Mesenchymal stem cell (in vitro differentiated cells and primary cell): ENCODE results near the gene REG3A. TPM values are rescaled to one million over a fixed set of nuclear protein-coding genes. Genes with fewer than 3 reads are reported as not detected.

Experiments used
- DNase-seq: peaks from one replicate; pipeline ENCODE4 v3.0.0-alpha.2; 2013
- H2AFZ ChIP-seq: one replicate; pipeline ENCODE4 v1.6.1; 2013; ENCODE audit warnings: low read depth, mild to moderate bottlenecking, control low read depth, inconsistent platforms, low read length, moderate library complexity
- H2AK5ac ChIP-seq: 2 replicates; pipeline ENCODE4 v1.6.1; 2013; ENCODE audit warnings: low read length, moderate library complexity, mild to moderate bottlenecking, inconsistent platforms; ENCODE audit not compliant: severe bottlenecking
- H2BK120ac ChIP-seq: one replicate; pipeline ENCODE4 v1.6.1; 2013; ENCODE audit warnings: low read depth, mild to moderate bottlenecking, inconsistent platforms, low read length, moderate library complexity
- H2BK12ac ChIP-seq, 2 experiments: one replicate each; pipeline ENCODE4 v1.6.1; 2013; ENCODE audit warnings: inconsistent platforms in 2 of 2, low read length in 2 of 2, mild to moderate bottlenecking in 2 of 2, moderate library complexity in 2 of 2, control low read depth in 1 of 2
- H2BK15ac ChIP-seq: one replicate; pipeline ENCODE4 v1.6.1; 2013; ENCODE audit warnings: mild to moderate bottlenecking, low read depth, inconsistent platforms; ENCODE audit not compliant: poor library complexity, severe bottlenecking
- H2BK5ac ChIP-seq: 2 replicates; pipeline ENCODE4 v1.6.1; 2013; ENCODE audit warnings: low read depth, mild to moderate bottlenecking, low read length, control low read depth, inconsistent platforms; ENCODE audit not compliant: poor library complexity, severe bottlenecking
- H3K14ac ChIP-seq, 2 experiments: one replicate each; pipeline ENCODE4 v1.6.1; 2013; ENCODE audit warnings: inconsistent platforms in 2 of 2, low read length in 2 of 2, control low read depth in 1 of 2, mild to moderate bottlenecking in 1 of 2, moderate library complexity in 1 of 2
- H3K18ac ChIP-seq, 2 experiments: one replicate each; pipeline ENCODE4 v1.6.1; 2013; ENCODE audit warnings: inconsistent platforms in 2 of 2, low read length in 2 of 2, control low read depth in 1 of 2, low read depth in 1 of 2, mild to moderate bottlenecking in 1 of 2
- H3K23ac ChIP-seq, 2 experiments: one replicate each; pipeline ENCODE4 v1.6.1; 2013; ENCODE audit warnings: inconsistent platforms in 2 of 2, low read length in 2 of 2, mild to moderate bottlenecking in 2 of 2, moderate library complexity in 2 of 2, control low read depth in 1 of 2
- H3K27ac ChIP-seq: 2 replicates; pipeline ENCODE4 v1.5.1; 2013; ENCODE audit warnings: mild to moderate bottlenecking, moderate library complexity, low read length, control low read depth, inconsistent platforms; ENCODE audit not compliant: poor library complexity, severe bottlenecking
- H3K27me3 ChIP-seq, 2 experiments: 2 replicates each; pipeline versions ENCODE4 v1.6.1 to v1.7.0; 2013; ENCODE audit warnings: low read length in 2 of 2, mild to moderate bottlenecking in 2 of 2, moderate library complexity in 2 of 2, control low read depth in 1 of 2, inconsistent platforms in 1 of 2; ENCODE audit not compliant: control insufficient read depth in 1 of 2, insufficient read depth in 1 of 2
- H3K36me3 ChIP-seq, 2 experiments: 2 replicates each; pipeline versions ENCODE4 v1.6.1 to v1.7.0; 2013; ENCODE audit warnings: low read length in 2 of 2, control low read depth in 1 of 2, inconsistent platforms in 1 of 2, low read depth in 1 of 2, mild to moderate bottlenecking in 1 of 2; ENCODE audit not compliant: insufficient read depth in 2 of 2, control insufficient read depth in 1 of 2
- H3K4ac ChIP-seq, 2 experiments: one replicate each; pipeline ENCODE4 v1.6.1; 2013; ENCODE audit warnings: inconsistent platforms in 2 of 2, low read length in 2 of 2, mild to moderate bottlenecking in 2 of 2, moderate library complexity in 2 of 2, control low read depth in 1 of 2, low read depth in 1 of 2
- H3K4me1 ChIP-seq: 2 replicates; pipeline ENCODE4 v1.6.1; 2013; ENCODE audit warnings: low read depth, low read length, control low read depth; ENCODE audit not compliant: control insufficient read depth, insufficient read depth
- H3K4me2 ChIP-seq: 2 replicates; pipeline ENCODE4 v1.6.1; 2013; ENCODE audit warnings: low read length, mild to moderate bottlenecking, inconsistent platforms; ENCODE audit not compliant: poor library complexity, severe bottlenecking
- H3K4me3 ChIP-seq, 2 experiments: 2 replicates each; pipeline versions ENCODE4 v1.5.1 to v1.7.0; 2013; ENCODE audit warnings: low read length in 2 of 2, mild to moderate bottlenecking in 2 of 2, control low read depth in 1 of 2, low read depth in 1 of 2; ENCODE audit not compliant: insufficient read depth in 1 of 2
- H3K79me1 ChIP-seq: replicated peaks from 2 replicates; pipeline ENCODE4 v1.6.1; 2013; ENCODE audit warnings: mild to moderate bottlenecking, control low read depth, low read length, inconsistent platforms; ENCODE audit not compliant: poor library complexity, severe bottlenecking
- H3K9ac ChIP-seq: 2 replicates; pipeline ENCODE4 v1.7.0; 2013; ENCODE audit warnings: mild to moderate bottlenecking, low read length, moderate library complexity
- H3K9me3 ChIP-seq: 2 replicates; pipeline ENCODE4 v1.7.0; 2013; ENCODE audit warnings: mild to moderate bottlenecking, low read length; ENCODE audit not compliant: control insufficient read depth
- H4K8ac ChIP-seq: one replicate; pipeline ENCODE4 v1.6.1; 2013; ENCODE audit warnings: inconsistent platforms, mild to moderate bottlenecking, low read length, moderate library complexity
- H4K91ac ChIP-seq: one replicate; pipeline ENCODE4 v1.6.1; 2013; ENCODE audit warnings: mild to moderate bottlenecking, low read length, inconsistent platforms
- WGBS: methylation state at CpG from one replicate; pipeline ENCODE4 v1.1.7; 2013; ENCODE audit warnings: mixed read lengths; 5-methylcytosine and 5-hydroxymethylcytosine counted together
- polyA plus RNA-seq, 2 experiments: library from polyadenylated mRNA; stranded (reverse); fragments of 200-250 nt; gene quantifications; one replicate each; pipeline ENCODE4 v1.2.3, GENCODE V29; 2013

REG3A gene
- polyA plus RNA-seq (2013, experiment 1 of 2), result not detected
- polyA plus RNA-seq (2013, experiment 2 of 2), result not detected

DNA sequence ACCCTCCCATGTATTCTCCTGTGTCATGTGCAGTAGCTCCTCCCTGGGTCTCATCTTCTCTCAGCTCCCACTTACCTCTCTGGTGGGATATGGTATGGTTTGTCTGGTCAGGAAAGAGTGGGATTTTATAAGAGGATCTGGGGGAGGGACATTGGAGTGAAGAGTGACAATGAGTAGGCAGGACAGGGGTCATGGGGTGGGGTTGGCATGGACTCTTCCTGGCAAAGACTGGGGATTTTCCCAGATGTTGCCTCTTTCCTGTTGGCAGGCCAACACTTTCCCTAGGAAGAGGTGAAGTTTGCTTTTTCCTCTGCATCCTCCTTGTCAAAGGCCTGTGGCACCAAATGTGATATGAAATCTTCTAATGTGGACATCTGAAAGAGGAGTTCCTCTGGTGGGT, at the start of gene REG3A:
TSS of gene REG3A (minus strand) at position 101 of the 400 bp plus-strand sequence. CDS start 348 bp downstream, outside the sequence.
- H2BK12ac ChIP-seq, result no peak within 1 kb of the TSS
- no peaks in the 10 kb centered on the region for H3K79me1 ChIP-seq
- no peak within 1 kb of the TSS for H4K8ac ChIP-seq
- no peak within 1 kb of the TSS for H2BK5ac ChIP-seq
- no peak within 1 kb of the TSS for H3K9ac ChIP-seq
- H3K23ac ChIP-seq, result no peak within 1 kb of the TSS
- peaks cover 2% of the 10 kb centered on the region for H3K9me3 ChIP-seq
- no peaks in the 10 kb centered on the region for H3K27me3 ChIP-seq
- H3K4me2 ChIP-seq, result no peak within 1 kb of the TSS
- no peak within 1 kb of the TSS for H3K14ac ChIP-seq
- H2BK15ac ChIP-seq, result no peak within 1 kb of the TSS
- no peak within 1 kb of the TSS for H2BK120ac ChIP-seq
- no peak within 1 kb of the TSS for H3K18ac ChIP-seq
- no peak for DNase-seq
- H3K4me1 ChIP-seq, result no peaks in the 10 kb centered on the region
- no peak within 1 kb of the TSS for H2AK5ac ChIP-seq
- H3K4ac ChIP-seq, result no peak within 1 kb of the TSS
- no peak within 1 kb of the TSS for H4K91ac ChIP-seq
- no peak within 1 kb of the TSS for H3K4me3 ChIP-seq
- H3K27ac ChIP-seq, result no peak within 1 kb of the TSS
- H2AFZ ChIP-seq, result no peak within 1 kb of the TSS
- H3K36me3 ChIP-seq, result no peaks in the 10 kb centered on the region

DNA sequence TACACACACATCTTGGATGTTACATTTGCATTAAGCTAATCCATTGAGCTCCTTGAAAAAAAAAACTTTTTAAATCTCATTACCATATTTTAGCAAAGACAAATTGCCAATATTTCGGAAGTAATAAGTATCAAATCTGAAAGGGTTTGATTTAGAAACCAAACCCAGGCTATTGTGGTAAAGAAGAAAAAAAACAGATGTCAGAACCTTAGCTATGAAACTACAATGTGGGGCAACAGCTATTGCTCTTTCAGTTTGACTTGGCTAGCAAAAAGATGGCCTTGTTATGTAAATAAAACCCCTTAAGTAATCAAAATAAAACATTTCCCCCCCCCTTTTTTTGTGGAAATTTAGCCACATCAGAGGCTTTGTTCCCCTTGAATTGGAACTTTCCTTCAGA, 41.2 kb upstream of the REG3A start:
- Histone ChIP-seq H4K8ac (no peak overlapping the region), H2AK5ac (no peak overlapping the region), H3K79me1 (no peaks in the 10 kb centered on the region), H3K4ac (no peak overlapping the region), H3K4me2 (no peak overlapping the region), H2BK120ac (no peak overlapping the region), H3K14ac (no peak overlapping the region), H4K91ac (no peak overlapping the region), H2BK5ac (no peak overlapping the region), H3K23ac (no peak overlapping the region), H3K27me3 (no peaks in the 10 kb centered on the region), H2BK12ac (no peak overlapping the region), H3K9ac (no peak overlapping the region), H3K18ac (no peak overlapping the region), H2BK15ac (no peak overlapping the region), H3K9me3 (no peaks in the 10 kb centered on the region), H3K4me1 (no peaks in the 10 kb centered on the region), H3K36me3 (no peaks in the 10 kb centered on the region), H3K4me3 (no peak overlapping the region), H2AFZ (no peak overlapping the region), H3K27ac (no peak overlapping the region)
- 63% methylated on average over 1 of the region's 1 CpG for WGBS
- DNase-seq, result no peak

GRCh38 chr2:79191816-79192215, 32.3 kb upstream of the REG3A start:
- Histone ChIP-seq H4K91ac (no peak overlapping the region), H3K23ac (no peak overlapping the region), H4K8ac (no peak overlapping the region), H3K4me1 (no peaks in the 10 kb centered on the region), H2BK5ac (no peak overlapping the region), H2AK5ac (no peak overlapping the region), H2AFZ (no peak overlapping the region), H3K4me3 (no peak overlapping the region), H3K14ac (no peak overlapping the region), H3K9me3 (no peaks in the 10 kb centered on the region), H3K18ac (no peak overlapping the region), H3K4ac (no peak overlapping the region), H3K4me2 (no peak overlapping the region), H3K36me3 (no peaks in the 10 kb centered on the region), H2BK12ac (no peak overlapping the region), H2BK15ac (no peak overlapping the region), H3K27me3 (no peaks in the 10 kb centered on the region), H2BK120ac (no peak overlapping the region), H3K9ac (no peak overlapping the region), H3K79me1 (no peaks in the 10 kb centered on the region), H3K27ac (no peak overlapping the region)
- no peak for DNase-seq
- 77% methylated on average over 7 of the region's 7 CpGs for WGBS

DNA sequence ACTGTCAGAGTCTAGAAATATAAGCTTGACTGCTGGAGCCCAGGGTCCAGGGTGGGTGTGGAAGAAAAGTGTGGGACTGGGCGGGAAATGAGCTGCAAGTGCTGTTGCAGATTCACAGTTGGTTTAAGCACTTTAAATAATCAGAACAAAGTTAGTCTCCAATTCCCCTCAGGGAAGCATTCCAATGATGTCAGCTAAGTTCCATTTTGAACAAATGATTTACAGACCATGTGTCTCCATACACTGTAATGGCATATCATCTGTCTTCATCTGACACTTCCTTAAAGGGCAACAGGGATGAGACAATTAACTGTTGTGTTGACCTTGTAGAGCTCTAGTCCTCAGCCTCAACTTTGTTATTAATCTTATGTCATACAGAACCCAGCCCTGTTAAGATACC, 31.5 kb upstream of the REG3A start:
- Histone ChIP-seq H3K14ac (no peak overlapping the region), H4K91ac (no peak overlapping the region), H3K4ac (no peak overlapping the region), H3K27me3 (no peaks in the 10 kb centered on the region), H3K79me1 (no peaks in the 10 kb centered on the region), H2BK5ac (no peak overlapping the region), H2BK12ac (no peak overlapping the region), H3K27ac (no peak overlapping the region), H2AK5ac (no peak overlapping the region), H3K4me1 (no peaks in the 10 kb centered on the region), H3K23ac (no peak overlapping the region), H3K9me3 (no peaks in the 10 kb centered on the region), H2AFZ (no peak overlapping the region), H4K8ac (no peak overlapping the region), H2BK15ac (no peak overlapping the region), H3K18ac (no peak overlapping the region), H3K9ac (no peak overlapping the region), H3K36me3 (no peaks in the 10 kb centered on the region), H3K4me2 (no peak overlapping the region), H2BK120ac (no peak overlapping the region), H3K4me3 (no peak overlapping the region)
- no peak for DNase-seq
- WGBS, result 20% methylated on average over 1 of the region's 1 CpG
